HPDE6-E6E7 (cell line): ENCODE measurements around the gene DMD.
A peak's percentile ranks its signal among the peaks of the same experiment; 100 is the strongest.

Experiments
- DNase-seq: peaks from one replicate; pipeline ENCODE4 v3.0.0; 2011; ENCODE audit warnings: missing footprints; ENCODE audit errors: extremely low spot score

Gene DMD

DNA sequence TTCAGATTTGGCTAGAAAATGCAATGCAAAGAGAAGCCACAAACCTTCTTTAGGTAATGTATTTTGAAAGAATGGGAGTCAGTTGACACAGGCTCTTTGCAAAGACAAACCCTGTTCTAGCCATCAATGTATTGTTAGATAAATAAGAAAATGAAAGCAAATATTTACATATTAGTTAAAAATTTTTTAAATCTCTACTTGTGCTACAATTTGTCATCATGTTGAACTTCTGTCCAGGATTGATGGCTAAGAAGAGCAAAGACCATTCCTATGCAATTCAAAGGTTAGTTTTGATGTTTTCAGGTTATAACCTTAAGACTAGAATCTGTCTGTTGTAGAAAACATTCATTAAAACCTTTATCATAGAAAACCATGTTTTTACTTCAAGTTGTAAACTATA is 1350.7 kb downstream of the DMD start:
- DNase-seq, result no peak

DNA sequence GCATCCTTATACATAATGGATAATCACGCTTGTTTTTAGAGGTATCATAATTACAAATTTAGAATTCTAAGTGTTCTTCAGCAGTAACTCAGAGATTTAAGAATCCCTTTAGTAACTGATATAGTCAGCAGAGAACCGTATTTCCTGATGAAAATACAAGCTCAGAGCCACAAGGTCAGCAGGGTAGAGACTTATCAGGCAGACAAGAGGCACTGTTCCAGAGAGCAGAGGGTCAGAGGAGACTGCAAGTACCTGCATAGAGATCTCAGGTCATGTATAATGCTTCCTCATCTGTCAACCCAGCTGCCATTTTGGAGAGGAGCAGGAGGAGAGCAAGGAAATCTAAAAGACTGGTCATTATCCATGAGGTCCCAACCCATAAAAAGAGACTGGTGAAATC is 1352.4 kb downstream of the DMD start:
- DNase-seq, result no peak

DNA sequence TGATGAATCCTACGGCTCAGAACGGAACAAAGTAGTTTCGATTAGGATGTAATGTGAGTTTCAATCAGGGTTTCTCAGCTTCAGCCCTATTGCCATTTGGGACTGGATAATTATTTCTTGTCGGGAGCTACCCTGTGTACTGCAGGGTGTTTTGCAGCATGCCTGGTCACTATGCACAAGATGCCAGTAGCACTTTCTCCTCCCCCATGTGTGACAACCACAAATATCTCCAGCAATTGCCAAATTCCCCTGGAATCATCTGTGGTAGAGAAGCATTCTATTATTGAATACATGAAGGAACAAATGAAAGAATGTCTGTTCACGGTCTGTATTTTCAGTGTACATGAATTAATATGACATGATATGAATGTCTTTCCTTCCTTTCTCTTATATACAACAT is 1356.6 kb downstream of the DMD start:
- DNase-seq, result no peak

DNA sequence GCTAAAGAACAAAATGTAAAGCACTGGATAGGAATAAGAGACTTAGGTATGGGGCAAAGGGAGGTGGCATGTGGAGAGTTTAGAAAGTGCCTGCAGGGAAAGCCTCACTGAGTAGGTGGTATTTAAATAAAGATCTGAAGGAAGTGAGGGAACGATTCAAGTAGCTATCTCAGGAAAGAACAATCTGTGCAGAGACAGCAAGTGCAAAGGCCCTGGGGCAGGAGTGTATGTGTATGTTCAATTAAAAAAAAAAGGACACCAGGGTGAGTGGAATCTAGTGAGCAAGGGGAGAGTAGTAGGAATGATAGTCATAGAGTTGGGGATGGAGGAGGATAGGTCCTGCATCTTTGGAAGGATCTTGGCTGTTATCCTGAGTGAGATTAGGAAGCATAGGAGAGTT is 1359.6 kb downstream of the DMD start:
- DNase-seq, result no peak

DNA sequence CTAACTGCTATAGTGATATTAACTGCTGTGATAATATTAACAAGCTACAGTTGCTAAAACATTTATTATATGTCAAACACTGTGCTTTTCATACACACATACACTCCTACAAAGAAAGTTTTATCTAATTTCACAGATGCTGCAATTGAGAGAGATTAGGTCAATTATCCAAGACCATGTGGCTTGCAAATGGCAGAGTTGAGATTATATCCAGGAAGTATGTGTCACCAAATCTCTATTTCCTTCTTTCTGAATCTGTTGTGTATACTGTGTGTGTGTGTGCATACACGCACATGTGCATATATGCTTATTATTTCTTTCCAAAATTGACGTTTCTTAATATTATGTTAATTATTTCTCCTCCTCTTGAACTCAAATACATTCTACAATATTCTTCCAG is 1363.6 kb downstream of the DMD start:
- no peak for DNase-seq

DNA sequence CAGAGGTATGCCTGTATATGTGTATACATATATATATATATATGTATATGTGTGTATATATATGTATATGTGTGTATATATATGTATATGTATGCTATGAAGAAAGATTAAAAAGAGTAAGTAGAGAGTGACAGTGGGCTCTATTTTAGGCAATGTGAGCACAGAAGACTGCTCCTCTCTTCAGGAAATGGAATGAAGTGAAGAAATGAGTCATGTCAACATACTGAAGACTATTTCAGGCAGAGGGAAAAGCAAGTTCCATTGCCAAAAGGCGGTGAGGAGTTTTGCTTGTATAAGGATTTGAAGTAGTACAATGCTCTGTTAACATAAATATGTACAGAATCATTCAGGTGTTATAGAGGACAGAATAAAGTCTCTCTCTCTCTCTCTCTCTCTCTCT is 1366.3 kb downstream of the DMD start:
- no peak for DNase-seq

DNA sequence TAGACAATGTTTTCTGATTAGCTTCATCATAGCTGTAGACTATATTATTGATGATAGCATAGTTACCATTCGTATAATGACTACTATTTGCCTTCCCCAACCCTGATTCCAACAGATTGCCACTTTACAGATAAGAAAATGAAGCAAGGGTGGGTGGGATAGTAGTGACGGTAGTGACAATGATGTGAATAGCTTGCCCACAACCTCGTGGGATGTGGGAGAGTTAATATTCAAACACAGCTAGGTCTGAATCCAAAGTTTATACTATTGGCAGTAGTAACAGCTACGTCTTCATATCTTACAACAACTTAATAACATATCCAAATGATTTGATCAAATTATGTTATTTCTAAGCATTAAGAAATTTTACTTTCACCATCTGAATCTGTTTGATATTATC is 1372.7 kb downstream of the DMD start:
- no peak for DNase-seq

DNA sequence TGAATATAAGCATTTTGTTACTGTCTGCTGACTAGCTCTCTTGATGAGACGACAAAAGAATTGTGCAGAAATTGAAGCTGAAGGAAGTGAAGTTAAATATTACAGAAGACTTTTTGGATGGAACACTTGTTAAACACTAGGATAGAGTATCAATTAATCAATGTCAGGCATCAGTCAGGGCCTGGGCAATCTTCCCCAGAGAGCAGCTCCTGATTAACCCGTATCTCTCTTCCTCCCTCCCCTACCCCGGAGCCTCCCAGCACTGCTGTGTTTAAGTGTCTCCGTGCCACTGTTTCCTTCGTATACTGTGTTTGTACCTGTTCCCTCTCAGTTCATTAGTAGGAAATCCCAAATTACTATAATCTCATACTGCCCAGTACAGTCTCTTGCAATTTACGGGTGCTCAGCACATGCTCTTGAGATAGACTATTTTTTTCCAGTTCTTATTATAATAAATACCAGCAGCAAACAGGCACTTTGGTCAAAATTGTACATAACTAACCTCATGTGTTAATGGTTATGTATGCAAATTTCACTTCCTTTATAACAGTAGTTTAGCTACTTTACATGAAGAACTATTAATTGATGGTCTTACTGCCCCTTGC is 1373.8 kb downstream of the DMD start:
- no peak for DNase-seq

DNA sequence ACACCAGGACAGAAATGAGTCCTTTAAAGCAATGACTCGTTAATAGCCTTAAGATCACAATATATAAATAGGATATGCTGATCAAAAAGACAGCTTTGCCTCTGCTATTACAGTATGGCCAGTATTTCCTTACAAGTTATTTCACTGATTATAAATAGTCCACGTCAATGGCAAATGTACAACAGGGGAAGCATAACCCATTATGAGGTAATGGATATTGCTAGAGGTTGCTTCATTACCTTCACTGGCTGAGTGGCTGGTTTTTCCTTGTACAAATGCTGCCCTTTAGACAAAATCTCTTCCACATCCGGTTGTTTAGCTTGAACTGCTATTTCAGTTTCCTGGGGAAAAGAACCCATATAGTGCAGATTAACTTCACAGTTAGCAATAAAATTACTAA is 1374.9 kb downstream of the DMD start:
- DNase-seq, result no peak

DNA sequence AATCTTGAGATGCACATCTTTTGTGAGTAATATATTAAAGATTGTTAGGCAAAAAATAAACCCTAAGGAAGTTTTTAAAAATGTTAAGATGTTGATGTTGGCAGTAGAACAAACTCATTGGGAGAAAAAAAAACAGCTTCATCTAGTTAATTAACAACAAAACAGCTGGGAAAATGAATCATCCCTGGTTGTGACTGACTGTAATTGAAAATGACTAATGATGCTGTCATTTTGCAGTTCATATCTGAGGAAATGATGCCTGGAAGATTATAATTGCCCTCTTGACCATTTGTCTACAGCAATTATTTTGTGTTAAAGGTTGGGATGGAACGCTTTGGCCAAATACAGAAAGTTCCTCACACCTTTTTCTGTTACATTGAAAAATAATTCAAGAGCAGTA is 1379.1 kb downstream of the DMD start:
- peak; percentile 25 for DNase-seq

DNA sequence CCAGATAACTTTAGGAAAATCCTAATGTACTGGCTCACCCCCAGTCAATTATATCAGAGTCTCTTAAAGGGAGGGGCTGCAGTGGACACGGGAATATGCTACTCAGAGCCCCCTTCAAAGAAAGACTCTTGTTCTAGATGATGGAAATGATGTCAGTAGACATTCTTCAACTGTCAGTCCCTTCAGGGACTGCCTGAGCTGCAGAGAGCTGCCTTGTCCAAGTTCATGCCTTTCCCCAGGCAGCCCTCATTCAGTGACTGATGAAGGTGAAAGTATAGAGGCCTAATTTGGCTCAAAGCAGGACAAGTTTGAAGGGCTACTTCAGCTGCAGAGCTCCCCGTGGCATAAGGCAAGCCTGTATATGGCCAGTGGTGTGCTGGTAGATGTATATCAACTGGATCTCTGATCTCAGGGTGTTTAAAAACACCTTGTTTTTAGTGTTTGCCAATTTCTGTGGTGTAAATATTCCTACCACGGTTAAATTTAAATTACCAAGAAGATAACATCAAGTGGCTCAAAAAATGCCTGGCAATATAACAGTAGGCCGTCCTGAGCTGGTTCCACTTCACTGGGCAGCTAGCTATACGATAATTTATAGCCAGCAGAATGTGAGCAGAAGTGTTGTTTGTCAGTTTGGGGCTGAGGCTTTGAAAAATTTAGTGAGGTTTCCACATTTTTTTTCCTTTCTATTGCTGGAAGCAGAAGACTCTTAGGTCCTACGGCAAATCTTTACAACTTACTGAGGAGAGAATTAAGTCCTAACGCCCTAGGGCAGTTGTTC is 1390.7 kb downstream of the DMD start:
- no peak for DNase-seq

DNA sequence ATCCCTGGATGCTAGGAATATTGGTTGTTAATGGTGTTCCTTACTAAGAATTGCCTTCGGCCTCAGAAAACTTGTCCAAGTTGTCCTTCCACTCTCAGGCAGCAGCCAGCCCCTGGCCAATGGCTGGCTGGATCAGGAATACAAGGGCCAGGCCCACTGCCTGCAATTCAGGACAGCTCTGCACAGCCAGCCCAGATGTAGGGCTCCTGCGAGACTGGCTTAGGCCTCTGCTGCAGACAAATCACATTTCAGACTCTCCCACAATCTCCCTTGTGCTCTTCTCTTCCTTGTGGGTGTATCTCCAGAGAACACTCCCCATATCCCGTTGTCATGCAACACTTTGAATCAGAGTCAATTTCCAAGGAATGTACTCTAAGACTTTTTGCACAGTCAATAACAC is 1391.9 kb downstream of the DMD start:
- no peak for DNase-seq

DNA sequence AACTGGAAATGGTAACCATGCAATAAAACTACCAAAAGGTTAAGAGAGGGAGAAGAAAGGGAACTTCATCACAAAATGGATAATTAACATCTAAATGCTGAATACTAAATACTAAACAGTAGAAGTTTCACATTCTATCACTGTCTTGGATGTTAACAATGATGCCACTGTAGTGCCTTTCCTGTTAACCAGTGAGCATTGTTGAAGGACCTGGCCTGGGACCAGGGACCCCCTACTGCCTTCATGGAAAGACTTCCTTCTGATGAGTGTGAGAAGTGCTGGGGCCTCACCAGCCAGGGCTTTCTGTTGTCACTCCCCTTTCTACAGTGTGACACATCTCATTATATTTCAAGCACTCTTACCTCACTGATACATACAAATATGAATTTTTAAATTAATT is 1400.2 kb downstream of the DMD start:
- DNase-seq, result no peak

DNA sequence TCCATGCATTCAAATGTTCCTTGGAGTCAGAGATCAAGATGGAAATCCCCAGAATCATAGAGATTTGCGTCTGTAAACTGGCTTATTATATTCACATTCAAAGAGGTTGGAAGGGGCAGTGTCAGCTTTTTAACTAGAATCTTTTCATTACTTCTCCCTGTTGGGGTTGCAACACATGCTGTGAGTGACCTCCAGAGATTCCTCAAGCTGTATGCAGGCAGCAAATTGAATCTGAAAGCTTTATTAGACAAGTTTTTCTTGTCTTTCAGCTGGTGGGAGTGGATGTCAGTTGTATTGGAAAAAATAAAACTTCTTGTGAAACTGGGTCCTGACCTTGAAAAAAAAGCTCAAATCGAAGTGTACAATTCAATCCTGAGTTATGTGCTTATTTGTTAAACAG is 1403.0 kb downstream of the DMD start:
- DNase-seq, result no peak

DNA sequence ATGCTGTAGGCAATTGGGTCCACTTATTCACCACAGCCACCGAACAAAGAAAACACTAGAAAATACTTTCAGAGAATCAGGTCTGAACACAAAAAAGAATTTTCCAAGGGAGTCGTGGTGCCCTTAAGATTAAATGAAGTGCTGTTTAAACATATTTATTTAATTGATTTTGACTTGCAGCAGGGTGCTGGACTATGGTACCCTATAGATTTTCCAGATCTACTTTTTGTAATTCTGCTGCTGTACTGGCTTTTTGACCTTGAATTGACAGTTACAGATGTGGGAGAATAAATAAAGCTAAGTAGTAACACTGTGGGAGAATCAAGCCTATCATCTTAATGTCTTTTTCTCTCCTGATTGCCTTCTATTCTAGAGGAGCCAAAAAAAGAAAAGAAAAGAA is 1404.2 kb downstream of the DMD start:
- DNase-seq, result no peak

DNA sequence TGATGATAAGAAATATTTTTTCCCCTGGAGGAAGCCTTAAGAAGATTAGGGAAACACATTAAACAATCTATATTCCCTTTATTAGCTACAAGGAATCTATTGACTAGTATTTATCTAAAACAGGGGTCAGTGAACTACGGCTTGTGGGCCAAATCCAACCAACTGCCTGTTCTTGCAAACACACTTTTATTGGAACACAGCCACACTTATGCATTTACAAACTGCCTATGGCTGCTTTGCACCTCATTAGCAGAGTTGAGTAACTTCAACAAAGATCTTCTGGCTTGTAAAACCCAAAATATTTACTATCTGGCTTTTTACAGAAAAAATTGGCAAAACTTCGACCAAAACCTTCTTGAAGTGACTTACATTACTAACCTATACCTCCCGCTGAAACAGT is 1405.6 kb downstream of the DMD start:
- no peak for DNase-seq

DNA sequence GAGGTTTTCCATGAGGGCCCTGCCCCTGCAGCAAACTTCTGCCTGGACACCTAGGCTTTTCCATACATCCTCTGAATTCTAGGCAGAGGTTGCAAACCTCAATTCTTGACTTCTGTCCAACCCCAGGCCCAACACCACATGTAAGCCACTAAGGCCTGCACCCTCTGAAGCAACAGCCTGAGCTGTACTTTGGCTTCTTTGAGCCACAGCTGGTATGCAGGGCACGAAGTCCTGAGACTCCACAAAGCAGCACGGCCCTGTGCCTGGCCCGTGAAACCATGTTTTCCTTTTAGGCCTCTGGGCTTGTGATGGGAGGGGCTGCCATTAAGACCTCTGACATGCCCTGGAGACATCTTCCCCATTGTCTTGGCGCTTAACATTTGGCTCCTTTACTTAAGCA is 1411.1 kb downstream of the DMD start:
- no peak for DNase-seq

DNA sequence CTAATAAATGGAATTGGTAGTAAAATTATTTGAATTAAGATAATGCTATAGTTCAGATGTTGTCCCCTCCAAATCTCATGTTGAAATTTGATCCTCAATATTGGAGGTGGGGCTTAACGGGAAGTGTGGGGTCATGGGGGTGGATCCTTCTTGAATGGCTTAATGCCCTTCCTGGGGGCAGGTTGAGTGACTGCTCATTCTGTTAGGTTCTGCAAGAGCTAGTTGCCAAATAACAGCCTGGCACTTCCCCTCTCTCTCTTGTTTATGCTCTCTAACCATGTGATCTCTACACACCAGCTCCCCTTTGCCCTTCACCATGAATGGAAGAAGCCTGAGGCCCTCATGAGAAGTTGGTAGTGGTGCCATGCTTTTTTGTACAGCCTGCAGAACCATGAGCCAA is 1414.7 kb downstream of the DMD start:
- no peak for DNase-seq

DNA sequence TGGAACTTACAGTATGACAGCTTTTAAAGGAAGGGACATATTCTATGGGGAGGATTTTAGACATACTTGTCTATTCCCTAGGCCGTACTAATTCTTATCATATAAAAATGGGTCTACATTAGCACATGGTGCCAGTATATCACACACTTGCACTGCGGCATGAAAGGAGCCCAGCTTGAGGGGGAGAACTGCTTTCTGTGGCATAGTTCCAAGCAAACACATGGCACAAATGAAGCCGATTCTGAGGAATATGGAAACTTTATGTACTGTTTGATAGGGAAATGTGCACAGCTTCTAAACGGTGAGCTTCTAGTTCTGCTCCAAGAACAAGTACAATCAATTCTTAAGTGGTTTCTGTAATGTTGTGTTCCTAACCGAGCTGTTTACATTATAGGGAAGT is 1463.9 kb downstream of the DMD start:
- DNase-seq, result no peak

DNA sequence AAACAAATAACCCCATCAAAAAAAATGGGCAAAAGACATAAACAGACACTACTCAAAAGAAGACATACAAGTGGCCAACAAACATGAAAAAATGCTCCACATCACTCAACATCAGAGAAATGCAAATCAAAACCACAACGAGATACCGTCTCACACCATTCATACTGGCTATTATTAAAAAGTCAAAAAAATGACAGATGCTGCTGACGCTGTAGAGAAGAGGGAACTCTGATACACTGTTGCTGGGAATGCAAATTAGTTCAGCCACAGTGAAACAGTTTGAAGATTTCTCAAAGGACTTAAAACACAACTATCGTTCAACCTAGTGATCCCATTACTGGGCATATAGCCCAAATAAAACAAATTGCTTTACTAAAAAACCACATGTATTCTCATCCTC is 1468.3 kb downstream of the DMD start:
- no peak for DNase-seq

DNA sequence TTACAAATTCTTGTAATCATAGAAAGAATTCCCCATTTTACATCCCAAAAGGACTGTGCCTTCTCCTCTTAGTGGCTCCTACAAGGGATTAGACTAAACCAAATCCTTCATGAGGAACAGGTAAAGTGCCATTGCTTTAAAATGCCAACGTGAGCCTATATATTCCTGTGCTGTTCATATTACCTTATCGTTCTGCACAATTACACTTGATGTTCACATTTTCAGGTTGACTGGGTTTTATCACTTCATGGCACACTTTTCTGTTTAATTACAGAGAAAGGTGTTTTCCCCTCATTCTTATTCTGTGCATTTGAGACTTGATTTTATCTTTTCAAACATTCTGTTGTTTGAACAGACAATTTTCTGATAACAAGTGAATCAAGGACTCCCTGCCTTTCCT is 1493.9 kb downstream of the DMD start:
- no peak for DNase-seq

DNA sequence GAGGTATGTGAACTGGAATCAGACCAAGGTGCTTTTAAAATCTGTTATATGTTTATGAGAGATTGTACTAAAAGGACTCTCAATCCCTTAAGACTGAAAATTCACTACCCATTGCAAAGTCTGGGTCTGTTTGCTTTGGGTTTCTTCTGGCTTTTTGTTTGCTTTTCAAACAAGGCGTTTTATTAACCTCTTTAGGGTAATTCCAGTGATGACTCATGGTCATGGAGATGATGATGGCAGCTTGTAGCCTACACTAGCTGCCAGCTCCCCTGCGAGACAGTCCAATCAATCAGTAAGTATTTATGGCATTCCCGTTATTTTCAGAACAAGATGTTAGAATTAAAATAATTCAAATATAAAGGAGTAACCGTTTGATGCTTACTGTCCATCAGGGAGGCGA is 1495.7 kb downstream of the DMD start:
- DNase-seq, result no peak

DNA sequence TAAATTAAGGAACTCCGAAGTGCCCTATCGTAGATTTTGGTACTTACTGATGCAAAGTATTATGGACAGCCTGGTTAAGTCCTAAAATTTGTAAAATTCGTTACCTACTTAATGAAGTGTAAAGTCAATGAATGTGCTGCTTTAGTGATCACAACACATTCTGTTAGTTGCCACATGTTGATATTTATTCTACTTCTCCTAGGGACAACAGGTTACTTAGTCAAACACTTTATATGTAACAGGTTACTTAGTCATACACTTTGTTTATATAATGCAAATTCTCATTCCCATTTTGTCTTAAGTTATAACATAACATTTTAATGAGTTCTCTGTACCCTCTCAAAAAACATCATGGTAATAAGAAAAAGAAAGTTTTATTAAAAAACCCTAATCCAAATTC is 1496.6 kb downstream of the DMD start:
- no peak for DNase-seq

DNA sequence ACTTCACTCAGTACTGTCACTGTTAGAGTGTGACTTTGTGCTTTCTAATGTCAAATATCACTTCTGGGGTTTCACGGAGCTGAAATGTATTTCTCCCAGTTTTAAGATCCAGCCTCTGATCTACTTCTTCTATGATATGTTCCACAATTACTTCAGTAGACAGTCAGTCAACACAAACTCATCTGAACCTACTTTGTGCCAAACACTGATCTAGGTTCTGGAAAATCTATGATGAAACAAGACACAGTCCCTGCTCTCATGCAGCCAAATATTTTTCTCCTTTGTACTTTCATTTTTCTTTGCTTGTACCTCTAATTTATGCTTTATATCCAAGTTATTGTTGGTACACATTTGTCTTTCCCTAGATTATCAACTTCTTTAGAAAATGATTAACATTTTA is 1498.2 kb downstream of the DMD start:
- DNase-seq, result no peak
